Stimulated activated CD8-positive, alpha-beta memory T cell treated with anti-CD3 and anti-CD28 coated beads, Interleukin-4, amount 100 ng/mL, for 48 hours (primary cell): ENCODE measurements around the gene BRPF3.
"Not testable (repeated sequence)": the region's sequence is repeated elsewhere in the genome, so short reads cannot be mapped to it uniquely, and the experiment has no call there.

Source experiments
- DNase-seq: peaks from one replicate; pipeline ENCODE4 v3.0.0-alpha.2; 2020

Gene BRPF3

DNA sequence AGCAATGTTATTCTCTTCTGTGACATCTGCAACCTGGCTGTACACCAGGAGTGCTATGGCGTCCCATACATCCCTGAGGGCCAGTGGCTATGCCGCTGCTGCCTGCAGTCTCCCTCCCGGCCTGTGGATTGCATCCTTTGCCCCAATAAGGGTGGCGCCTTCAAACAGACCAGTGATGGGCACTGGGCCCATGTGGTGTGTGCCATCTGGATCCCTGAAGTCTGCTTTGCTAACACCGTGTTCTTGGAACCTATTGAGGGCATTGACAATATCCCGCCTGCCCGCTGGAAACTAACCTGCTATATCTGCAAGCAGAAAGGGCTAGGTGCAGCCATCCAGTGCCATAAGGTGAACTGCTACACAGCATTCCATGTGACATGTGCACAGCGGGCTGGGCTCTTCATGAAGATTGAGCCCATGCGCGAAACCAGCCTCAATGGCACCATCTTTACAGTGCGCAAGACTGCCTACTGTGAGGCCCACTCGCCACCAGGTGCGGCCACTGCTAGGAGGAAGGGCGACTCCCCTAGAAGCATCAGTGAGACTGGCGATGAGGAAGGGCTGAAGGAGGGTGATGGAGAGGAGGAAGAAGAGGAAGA lies 4.6 kb downstream of the BRPF3 start:
- no peak for DNase-seq

DNA sequence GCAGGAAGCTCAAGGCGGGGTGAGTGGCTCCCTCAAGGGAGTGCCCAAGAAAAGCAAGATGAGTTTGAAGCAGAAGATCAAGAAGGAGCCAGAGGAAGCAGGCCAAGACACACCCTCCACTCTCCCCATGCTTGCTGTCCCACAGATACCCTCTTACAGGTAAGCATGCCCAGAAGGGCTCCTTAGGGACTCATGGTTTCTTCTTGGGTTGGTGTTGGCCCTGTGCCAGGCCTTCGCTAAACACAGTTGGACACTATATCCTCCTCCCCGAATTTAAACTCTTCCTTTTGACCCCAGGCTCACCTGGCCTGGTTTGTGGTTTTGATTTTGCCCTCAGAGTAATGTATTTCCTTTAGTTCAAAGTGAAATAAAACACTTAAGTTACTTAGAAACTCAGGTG lies 5.1 kb downstream of the BRPF3 start:
- no peak for DNase-seq

DNA sequence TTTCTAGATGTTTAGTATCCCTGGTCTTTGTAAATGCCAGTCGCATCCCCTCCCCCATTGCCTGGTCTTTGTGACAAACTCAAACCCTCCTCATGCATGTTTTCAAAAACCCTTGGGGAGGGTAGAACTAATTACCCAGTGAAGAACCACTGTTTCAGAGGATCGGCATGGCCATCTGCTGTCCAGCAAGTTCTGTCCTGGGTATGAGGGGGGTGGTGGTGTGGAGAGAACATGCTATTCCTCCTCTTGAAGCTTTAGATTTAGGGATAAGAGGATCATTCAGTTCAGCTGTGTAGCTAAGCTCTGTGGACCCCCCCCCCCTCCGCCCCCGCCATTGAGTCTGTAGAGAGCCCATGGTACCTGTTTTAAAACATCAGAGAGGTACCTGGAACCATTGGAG lies 5.6 kb downstream of the BRPF3 start:
- no peak for DNase-seq

DNA sequence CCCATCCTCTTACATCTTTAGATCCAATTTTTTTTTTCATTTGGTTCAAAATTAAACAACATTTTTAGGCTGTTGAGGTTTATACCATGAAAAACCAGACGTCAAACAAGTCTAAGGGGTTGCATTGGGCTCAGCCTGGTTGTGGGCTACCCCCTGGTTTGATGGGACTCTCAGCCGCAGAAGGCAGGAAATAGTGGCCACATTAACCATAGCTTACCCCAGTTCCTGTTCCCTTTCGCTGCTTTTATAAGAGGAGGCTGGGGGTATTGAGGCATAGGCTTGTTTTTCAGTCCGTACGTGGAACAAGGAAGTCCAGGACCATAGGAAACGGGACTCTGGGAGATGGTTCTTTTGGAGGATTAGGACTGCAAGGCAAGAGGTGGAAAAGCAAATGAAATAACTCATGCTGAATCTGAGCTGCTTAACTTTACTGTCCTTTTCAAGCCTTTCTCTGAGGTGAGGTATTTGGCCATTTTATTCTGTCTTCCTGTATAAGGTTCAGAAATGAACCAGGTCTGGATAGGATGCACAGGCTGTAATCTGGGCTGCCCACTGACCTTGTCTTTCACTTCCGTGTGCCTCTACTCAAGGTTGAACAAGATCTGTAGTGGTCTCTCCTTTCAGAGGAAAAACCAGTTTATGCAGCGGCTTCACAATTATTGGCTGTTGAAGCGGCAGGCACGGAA lies 7.7 kb downstream of the BRPF3 start:
- DNase-seq = peak; percentile 40

DNA sequence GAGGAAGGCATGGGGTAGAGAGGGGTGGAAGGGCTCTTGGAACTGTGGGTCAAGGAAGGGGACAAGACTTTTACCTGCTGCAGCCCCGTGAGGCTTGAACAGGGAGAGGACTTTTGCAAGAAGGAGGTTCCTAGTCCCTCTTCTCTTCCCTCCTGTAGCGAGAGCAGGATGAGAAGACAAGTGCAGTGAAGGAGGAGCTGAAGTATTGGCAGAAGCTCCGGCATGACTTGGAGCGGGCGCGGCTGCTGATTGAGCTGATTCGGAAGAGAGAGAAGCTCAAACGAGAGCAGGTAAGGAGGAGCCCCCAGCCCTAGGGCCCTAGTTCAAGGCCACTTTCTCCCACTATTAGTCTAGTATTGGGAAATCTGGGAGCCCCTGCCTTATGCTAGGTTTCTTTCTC lies 10.6 kb downstream of the BRPF3 start:
- DNase-seq = no peak

DNA sequence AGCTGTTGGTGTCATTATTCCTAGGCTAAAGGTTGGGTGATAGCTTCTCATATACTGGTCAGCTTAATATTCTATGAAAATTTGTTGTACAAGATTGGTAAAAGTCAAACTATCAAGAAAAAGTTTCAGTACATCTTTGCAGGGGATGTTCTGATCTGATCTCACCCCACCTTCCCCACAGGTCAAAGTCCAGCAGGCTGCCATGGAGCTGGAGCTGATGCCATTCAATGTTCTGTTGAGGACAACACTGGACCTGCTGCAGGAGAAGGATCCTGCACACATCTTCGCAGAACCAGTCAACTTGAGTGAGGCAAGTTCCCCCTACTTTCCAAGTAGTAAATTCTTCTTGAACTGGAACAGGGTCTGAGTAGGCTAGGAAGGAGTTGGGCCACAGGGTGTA lies 13.1 kb downstream of the BRPF3 start:
- no peak for DNase-seq

DNA sequence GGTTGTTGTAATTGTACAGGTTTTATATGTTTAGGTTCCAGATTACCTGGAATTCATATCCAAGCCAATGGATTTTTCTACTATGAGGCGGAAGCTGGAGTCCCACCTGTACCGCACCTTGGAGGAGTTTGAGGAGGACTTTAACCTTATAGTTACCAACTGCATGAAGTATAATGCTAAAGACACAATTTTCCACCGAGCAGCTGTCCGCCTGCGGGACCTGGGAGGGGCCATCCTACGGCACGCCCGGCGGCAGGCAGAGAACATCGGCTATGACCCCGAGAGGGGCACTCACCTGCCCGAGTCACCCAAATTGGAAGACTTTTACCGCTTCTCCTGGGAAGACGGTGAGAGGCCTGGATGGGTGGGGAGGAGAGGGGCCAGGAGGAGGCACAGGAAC lies 13.6 kb downstream of the BRPF3 start:
- DNase-seq = no peak

DNA sequence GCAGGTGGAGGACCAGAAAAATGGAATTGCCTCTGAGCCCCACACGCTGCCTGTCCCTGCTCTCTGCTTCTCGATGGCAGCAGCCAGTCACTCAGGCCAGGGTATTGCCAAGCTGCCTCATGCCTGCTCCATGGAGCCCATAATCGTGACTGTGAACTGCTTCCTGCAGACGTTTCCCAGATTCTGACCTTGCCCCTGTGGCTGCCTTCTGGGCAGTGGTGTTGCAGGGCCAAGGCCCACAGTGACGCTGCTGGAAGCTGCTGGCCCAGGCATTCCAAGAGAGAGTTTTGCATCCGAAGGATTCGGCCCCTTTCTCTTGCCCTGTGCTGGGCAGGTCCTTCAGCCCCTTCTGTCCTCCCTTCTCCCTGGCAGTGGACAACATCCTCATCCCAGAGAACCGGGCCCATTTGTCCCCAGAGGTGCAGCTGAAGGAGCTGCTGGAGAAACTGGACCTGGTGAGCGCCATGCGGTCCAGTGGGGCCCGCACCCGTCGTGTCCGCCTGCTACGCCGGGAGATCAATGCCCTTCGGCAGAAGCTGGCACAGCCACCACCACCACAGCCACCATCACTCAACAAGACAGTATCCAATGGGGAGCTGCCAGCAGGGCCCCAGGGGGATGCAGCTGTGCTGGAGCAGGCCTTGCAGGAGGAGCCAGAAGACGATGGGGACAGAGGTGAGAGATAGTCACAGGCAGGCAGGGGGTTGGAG lies 14.5 kb downstream of the BRPF3 start:
- no peak for DNase-seq

DNA sequence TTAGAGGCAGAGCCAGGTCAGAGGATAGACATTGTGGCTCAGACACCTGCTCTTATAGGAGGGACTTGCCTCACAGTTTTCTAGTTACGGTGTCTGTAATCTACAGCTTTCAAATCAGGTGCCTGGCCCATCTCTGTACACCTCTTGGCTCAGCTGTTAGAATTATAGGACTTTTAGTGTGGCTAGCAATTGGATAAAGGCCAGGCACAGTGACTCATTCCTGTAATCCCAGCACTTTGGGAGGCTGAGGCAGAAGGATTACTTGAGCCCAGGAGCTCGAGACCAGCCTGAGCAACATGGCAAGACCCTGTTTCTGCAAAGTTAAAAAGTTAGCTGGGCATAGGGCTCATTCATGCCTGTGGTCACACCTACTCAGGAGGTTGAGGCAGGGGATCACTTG lies 20.0 kb downstream of the BRPF3 start:
- no peak for DNase-seq

DNA sequence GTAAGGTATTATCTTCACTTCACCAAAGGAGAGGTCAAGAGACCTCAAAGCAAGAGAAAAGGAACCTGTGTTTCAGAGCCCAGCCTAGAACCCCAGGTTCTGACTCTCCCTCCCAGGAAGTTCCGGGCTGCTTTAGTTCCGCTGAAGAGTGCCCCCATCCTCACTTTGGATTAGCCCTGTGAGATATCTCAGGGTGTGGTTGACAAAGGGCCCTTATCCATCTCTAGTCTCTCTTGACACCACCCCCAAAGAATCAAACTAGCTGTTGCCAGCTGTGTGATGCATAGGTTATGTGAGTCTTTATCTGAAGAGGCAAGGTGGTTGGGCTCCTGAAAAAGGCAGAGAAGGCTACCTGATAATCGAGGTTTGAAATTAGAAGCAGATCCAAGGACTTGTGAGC lies 20.6 kb downstream of the BRPF3 start:
- no peak for DNase-seq

DNA sequence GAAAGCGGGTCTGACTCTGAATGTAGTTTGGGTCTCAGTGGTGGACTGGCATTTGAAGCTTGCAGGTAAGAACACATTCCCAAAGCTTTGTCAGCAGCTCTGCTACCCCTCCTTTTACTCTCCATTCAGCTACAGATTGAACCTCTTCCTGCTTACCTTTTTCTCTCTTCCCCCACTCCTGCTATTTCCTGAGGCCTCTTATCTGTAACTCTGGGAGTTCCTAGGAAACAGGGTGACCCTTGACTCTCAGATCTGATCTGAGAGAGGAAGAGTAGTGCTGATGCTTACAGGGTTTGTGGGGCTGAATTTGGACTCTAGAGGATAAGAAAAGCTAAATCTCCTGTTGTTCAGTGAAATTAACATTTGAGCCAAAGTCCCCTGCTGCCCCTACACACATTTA lies 21.4 kb downstream of the BRPF3 start:
- DNase-seq = no peak

DNA sequence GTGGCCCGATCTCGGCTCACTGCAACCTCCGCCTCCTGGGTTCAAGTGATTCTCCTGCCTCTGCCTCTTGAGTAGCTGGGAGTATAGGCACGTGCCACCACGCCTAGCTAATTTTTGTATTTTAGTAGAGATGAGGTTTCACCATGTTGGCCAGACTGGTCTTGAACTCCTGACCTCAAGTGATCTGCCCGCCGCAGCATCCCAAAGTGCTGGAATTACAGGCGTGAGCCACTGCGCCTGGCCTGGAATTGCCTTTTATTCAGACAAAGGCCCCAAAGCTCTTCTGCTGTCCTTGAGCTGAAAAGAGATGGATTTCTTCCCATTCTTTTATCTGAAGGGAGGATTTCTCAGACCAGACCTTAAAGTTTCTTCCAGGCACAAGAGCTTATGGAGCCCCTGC lies 22.0 kb downstream of the BRPF3 start:
- not testable (repeated sequence) for DNase-seq

DNA sequence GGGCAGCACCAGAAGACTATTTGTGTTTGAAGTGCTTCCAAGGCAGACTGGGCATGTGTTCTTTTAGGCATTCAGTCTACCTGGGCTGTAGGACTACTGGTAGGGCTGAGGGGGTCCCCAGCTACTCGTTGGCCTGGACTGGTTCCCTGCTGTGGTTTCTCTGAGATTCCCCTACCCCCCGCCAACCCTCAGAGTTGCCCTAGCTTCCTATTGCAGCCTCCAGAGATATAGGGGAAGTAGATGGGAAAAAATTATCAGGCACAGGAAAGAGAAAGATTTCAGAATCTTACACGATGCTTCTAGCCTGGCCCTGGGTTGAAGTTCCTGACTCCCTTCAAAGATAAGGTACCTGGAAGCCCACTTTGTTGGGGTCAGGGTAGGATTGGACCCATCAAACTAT lies 22.5 kb downstream of the BRPF3 start:
- DNase-seq = no peak

DNA sequence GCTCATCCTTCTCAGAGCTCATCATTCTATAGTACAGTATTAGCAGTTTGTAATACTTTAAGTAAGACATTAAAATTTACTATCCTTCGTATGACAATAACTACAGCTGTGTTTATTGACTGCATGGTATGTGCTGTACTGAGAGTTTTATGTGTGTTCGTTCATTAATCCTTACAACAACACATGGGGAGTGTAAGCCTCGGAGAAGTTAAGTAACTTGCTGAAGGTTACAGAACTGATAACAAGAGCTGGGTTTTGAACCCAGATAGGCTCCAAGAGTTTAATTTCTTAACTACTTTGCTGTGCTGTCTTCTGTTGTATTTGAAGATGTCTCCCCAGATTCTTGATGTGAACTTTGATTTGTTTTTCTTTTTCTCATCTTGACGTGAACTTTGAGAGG lies 23.7 kb downstream of the BRPF3 start:
- no peak for DNase-seq

DNA sequence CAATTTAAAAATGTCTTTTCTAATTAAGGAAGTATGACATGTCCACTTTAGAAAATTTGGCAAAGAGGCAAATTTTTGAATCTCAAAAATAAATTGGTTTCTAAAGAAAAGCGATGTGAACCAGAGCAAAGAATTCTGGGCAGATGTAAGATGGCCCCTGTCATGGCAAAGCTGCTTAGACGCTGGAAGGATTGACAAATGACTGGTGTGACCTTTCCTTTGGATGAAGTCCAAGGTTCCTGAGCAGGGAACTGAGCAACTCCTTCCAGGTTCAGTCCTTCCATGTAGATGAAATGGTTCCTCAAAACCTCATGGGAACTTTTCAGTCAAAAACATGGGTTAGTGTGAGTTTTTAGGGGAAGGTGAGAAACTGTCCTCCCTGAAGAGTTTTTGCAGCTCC lies 25.1 kb downstream of the BRPF3 start:
- DNase-seq = no peak

DNA sequence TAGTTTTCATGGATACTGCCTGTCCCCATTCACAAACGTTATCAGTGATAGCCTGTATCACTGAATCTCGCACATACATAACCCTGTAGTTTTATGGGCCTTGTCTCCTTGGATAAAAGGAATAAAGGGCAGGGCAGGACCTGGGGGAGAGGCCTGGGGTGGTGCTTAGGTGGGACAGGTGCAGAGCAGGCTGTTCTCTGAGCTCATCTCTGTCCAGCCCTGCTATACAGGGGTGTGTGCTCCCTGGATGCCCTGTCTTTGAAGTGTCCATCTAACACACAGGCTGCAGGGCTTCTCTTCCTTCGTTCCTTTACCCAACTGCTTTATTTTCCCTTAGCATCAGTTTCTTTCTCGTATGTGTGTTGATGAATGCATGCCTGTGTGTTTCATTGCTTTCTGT lies 26.4 kb downstream of the BRPF3 start:
- DNase-seq = no peak

DNA sequence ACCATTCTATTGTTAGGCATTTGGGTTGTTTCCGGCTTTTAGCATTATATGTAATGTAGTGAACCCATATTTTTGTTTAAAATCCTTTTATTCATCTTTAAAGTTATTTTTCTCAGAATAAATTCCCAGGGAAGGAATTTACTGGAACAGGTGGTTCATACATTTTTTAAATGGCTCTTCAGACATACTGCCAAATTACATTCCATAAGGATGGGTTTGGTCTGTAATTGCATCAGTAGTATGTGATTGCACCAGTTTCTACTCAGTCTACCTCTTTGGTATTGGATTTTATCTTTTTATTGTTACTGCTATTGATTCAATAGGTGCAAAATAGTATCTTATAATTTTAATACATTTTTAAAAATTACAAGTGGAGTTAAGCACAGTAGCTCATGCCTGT lies 27.2 kb downstream of the BRPF3 start:
- DNase-seq = no peak

DNA sequence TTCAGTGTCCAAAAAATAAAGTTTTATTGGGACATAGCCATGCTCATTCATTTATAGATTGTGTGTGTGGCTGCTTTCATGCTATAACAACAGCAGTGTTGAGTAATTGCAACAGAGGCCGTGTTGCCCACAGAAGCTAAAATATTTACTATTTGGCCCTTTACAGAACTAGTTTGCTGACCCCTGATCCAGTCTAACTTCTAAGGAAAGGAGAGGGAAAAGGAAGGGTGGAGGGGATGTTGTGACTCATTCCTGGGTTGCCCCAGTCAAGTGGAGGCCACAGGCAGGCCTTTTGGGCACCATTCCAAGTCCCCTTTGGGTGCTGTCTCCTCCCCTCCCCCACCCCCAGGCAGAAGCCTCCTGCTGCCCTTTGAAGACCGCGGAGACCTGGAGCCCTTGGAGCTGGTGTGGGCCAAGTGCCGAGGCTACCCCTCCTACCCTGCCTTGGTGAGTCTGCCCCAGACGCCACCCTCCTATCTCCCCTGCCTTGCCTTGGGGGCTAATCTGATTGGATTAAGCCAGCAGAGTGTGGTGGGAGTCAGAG lies 28.4 kb downstream of the BRPF3 start:
- no peak for DNase-seq

DNA sequence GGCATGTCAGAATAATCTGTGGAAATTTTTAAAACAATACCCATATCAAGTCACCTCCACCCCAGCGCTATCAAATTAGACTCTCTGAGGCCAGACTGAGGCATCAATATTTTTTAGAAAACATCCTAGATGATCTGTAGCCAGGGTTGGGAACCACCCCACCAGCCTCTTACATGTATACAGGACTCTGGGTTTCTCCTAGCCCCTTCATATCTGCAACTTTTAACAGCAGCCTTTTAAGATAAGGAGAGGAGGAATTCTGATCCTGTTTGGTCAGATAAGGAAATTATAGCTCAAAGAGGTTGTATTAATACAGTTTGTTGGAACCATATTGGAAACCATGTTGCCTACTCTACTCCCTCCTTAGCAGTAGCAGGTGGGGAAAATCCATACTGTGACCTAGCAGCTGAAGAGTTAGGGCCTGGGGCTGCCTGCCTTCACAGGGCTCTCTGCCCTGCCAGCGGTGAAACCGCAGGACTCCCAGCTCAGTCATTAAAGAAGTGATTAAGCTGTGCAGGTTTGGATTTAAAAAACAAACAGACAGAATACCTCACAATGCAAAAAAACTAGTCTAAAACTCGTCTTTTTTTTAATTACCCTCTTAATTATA lies 30.0 kb downstream of the BRPF3 start:
- no peak for DNase-seq

DNA sequence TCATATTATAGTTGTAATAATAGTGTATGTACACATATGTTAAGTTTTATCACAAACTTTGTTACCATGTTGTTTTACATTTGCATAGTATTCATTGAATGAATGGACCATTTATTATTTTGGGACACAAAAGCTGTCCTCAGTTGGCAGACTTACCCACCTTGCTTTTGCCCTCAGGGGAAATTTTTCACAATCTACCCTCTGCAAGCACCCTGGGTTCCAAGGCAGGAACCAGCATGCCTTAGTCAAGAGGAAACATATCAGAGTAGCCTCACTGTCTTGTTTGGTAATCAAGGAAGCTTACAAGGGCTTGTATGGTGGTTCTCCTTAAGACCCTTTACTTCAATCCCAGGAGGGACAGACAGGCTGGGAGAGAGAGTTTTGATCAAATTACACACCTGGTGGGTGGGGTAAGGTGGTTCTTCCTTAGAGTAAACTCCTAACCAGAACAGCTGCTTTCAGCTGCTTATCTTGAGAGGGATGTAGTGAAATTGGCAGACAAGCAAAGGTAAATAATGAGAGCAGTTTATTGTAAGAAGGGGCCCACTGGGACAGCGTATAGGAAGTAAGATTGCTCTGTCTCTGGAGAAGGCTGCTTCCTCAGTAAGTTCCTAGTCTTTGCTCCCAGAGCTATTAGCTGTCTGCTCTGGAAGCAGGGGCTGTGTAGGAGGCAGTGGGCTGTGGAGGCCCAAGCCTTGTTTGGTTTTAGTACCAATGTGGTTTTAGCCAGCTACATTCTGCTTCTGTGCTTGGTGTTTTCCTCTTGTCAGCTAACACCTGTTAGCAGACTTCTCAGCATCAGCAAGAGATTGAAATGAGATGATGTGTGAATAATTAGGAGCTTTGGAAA lies 31.1 kb downstream of the BRPF3 start:
- DNase-seq = no peak

DNA sequence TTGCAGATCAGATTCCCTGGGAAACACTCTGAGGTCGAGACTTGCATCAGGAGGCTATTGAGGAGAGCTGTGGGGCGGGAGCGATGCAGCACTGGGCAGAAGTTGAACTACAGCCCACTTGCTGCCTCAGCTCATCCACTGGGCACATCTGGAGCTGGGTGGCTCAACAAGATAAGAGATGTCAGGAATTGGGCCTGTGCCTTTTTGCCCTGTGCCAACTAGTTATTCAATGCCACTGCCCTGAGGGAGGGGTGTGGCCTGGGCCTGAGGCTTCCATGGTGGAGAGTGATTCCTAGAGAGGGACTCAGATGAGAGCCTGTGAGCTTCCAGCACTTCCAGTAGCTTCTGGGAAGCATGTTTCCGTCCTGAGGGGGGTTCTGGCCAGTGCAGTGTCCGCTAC lies 32.7 kb downstream of the BRPF3 start:
- no peak for DNase-seq

DNA sequence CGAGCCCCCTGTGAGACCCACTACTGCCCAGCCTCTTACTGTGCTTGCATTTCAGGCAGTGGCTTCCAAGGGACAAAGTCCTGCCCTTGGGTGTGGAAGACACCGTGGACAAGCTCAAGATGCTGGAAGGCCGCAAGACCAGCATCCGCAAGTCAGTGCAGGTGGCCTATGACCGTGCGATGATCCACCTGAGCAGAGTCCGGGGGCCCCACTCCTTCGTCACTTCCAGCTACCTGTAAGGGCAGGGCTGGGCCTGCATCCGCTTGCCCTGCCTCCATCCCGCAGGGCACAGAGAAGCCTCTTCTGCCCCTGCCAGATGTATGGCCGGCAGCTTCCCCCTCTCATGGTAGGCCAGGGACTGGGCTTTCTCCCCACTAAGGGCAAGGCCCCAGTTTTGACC lies 33.8 kb downstream of the BRPF3 start:
- no peak for DNase-seq

DNA sequence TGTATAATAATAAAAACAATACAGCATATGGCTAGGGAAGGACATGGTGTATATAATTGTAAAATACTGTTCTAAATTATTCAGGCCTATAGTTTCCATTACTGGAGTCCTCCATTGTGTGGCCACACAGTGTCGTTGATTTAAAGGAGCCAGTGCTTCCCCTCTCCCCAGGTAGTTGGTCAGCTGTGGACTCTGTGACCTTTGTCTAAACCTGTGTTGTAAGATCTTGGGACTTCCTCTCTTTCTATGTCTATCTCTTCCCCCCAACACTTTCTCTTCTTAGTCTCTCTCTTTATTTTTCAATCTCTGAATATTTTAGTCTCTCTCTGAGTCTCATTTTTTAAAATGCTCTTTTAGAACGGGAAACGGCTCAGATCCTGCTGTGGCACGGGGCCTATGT lies 35.6 kb downstream of the BRPF3 start:
- no peak for DNase-seq
